WTC11 (cell line): ENCODE measurements around the gene KSR2. TPM values are rescaled to one million over a fixed set of nuclear protein-coding genes. Genes with fewer than 3 reads are reported as not detected.

ENCODE experiments used
- ATAC-seq: fragments of 200-7000 bp; cut with Tn5 transposase; 2 replicates; pipeline ENCODE4 v1.10.0; 2021; ENCODE audit warnings: mild to moderate bottlenecking, moderate library complexity
- CTCF ChIA-PET: fragments of 300-600 bp; sonication (Branson Sonifier 250); formaldehyde crosslinking; loops from one replicate; lab custom pipeline; 2021; ENCODE audit warnings: antibody characterized with exemption; lab: Charles Lee
- POLR2A ChIA-PET: fragments of 350-600 bp; sonication (Branson Sonifier 250); formaldehyde crosslinking; loops from one replicate; lab custom pipeline; 2021; ENCODE audit warnings: antibody characterized with exemption; lab: Charles Lee
- DNase-seq: peaks from one replicate; pipeline ENCODE4 v3.0.0; 2021; ENCODE audit warnings: low spot score
- H3K27ac Mint-ChIP-seq: 2 replicates; pipeline ENCODE4 v1.8.0; 2021; ENCODE audit warnings: mixed read lengths
- H3K27me3 Mint-ChIP-seq: 2 replicates; pipeline ENCODE4 v1.8.0; 2021; ENCODE audit warnings: low read depth, mild to moderate bottlenecking, moderate library complexity, mixed read lengths
- H3K36me3 Mint-ChIP-seq: 2 replicates; pipeline ENCODE4 v1.8.0; 2021; ENCODE audit warnings: mixed read lengths
- H3K4me1 Mint-ChIP-seq: 2 replicates; pipeline ENCODE4 v1.8.0; 2022; ENCODE audit warnings: mixed read lengths
- H3K4me3 Mint-ChIP-seq: 2 replicates; pipeline ENCODE4 v1.8.0; 2021; ENCODE audit warnings: mild to moderate bottlenecking, moderate library complexity, mixed read lengths
- H3K9me3 Mint-ChIP-seq: 2 replicates; pipeline ENCODE4 v1.8.0; 2021; ENCODE audit warnings: mixed read lengths
- CREB1 ChIP-seq: sonication (generic); formaldehyde crosslinking; IDR thresholded peaks from 2 replicates; pipeline ENCODE4 v1.8.0; 2023; ENCODE audit warnings: mild to moderate bottlenecking, missing genetic modification reagents
- ELF4 ChIP-seq: sonication (generic); formaldehyde crosslinking; IDR thresholded peaks from 2 replicates; pipeline ENCODE4 v1.8.1; 2022; ENCODE audit warnings: low read depth, mild to moderate bottlenecking, moderate library complexity, missing genetic modification reagents
- ESRRA ChIP-seq: sonication (generic); formaldehyde crosslinking; IDR thresholded peaks from 2 replicates; pipeline ENCODE4 v1.8.1; 2022; ENCODE audit warnings: mild to moderate bottlenecking, missing genetic modification reagents, borderline replicate concordance
- FOXK1 ChIP-seq: sonication (generic); formaldehyde crosslinking; IDR thresholded peaks from 2 replicates; pipeline ENCODE4 v1.8.0; 2022; ENCODE audit warnings: mild to moderate bottlenecking, moderate library complexity, missing genetic modification reagents
- GABPB1 ChIP-seq: sonication (generic); formaldehyde crosslinking; IDR thresholded peaks from 2 replicates; pipeline ENCODE4 v1.8.1; 2023; ENCODE audit warnings: mild to moderate bottlenecking, missing genetic modification reagents
- HMGA2 ChIP-seq: fragments of 250-450 bp; sonication (Bioruptor Pico); IDR thresholded peaks from 2 replicates; pipeline ENCODE4 v1.4.0; 2021; ENCODE audit warnings: mild to moderate bottlenecking, moderate library complexity
- PRRX2 ChIP-seq: fragments of 250-450 bp; sonication (Bioruptor Pico); IDR thresholded peaks from 2 replicates; pipeline ENCODE4 v1.8.0; 2021; ENCODE audit warnings: mild to moderate bottlenecking
- TEAD4 ChIP-seq: sonication (generic); formaldehyde crosslinking; IDR thresholded peaks from 2 replicates; pipeline ENCODE4 v1.8.0; 2022; ENCODE audit warnings: mild to moderate bottlenecking, missing genetic modification reagents
- ZNF138 ChIP-seq: sonication (generic); formaldehyde crosslinking; conservative IDR thresholded peaks from 2 replicates; pipeline ENCODE4 v1.8.1; 2022; ENCODE audit warnings: mild to moderate bottlenecking, moderate library complexity, missing genetic modification reagents
- ZNF317 ChIP-seq: sonication (generic); formaldehyde crosslinking; IDR thresholded peaks from 2 replicates; pipeline ENCODE4 v1.8.1; 2023; ENCODE audit warnings: low read depth, mild to moderate bottlenecking, moderate library complexity, missing genetic modification reagents, borderline replicate concordance
- ZNF671 ChIP-seq: fragments of 250-450 bp; sonication (Bioruptor Pico); IDR thresholded peaks from 2 replicates; pipeline ENCODE4 v1.8.0; 2021; ENCODE audit warnings: mild to moderate bottlenecking
- total RNA-seq: library from RNA; stranded (reverse); gene quantifications from 3 replicates; pipeline ENCODE4 v1.2.3, GENCODE V29; 2021
- TF ChIP-seq, protein P1 (sequence below): fragments of 250-450 bp; sonication (Bioruptor Pico); conservative IDR thresholded peaks from 2 replicates; pipeline ENCODE4 v1.9.0; 2021; ENCODE audit warnings: mild to moderate bottlenecking
- TF ChIP-seq, protein P2 (sequence below): fragments of 250-450 bp; sonication (Bioruptor Pico); IDR thresholded peaks from 2 replicates; pipeline ENCODE4 v1.9.0; 2021; ENCODE audit warnings: mild to moderate bottlenecking, borderline replicate concordance
- TF ChIP-seq, protein P3 (sequence below): fragments of 250-450 bp; sonication (Bioruptor Pico); IDR thresholded peaks from 2 replicates; pipeline ENCODE4 v1.9.0; 2021; ENCODE audit warnings: mild to moderate bottlenecking

The KSR2 gene
- total RNA-seq, 1 experiment from 2014 or later: 2.4 TPM

- no peaks in the 10 kb centered on the region for H3K4me1 Mint-ChIP-seq
- TF ChIP-seq, protein P1, sequence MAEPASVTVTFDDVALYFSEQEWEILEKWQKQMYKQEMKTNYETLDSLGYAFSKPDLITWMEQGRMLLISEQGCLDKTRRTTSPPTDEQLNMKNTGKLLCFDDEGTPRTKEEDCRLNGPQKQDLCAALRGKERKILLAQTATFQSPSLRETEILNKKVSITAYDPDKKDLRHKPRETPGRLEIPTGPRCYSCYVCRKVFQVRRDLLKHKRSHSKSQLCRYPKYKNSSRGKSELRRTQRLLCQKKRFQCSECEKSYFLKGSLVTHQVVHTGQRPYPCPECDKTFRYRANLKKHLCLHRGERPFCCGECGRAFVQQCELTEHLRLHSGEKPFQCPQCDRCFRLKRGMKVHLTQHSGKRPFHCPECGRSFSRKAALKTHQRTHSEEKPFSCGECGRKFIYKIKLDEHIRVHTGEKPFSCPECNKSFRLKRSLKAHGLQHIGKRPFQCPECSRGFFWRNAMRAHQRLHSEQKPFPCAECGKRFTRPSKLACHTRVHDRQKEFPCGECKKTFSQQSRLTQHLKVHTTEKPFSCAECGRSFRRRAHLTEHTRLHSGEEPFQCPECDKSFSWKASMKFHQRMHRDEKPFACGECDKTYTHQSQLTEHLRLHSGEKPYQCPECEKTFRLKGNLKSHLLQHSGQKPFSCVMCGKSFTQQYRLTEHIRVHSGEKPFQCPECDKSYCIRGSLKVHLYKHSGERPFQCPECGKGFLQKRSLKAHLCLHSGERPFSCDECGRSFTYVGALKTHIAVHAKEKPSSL: no peak
- TF ChIP-seq, protein P2, sequence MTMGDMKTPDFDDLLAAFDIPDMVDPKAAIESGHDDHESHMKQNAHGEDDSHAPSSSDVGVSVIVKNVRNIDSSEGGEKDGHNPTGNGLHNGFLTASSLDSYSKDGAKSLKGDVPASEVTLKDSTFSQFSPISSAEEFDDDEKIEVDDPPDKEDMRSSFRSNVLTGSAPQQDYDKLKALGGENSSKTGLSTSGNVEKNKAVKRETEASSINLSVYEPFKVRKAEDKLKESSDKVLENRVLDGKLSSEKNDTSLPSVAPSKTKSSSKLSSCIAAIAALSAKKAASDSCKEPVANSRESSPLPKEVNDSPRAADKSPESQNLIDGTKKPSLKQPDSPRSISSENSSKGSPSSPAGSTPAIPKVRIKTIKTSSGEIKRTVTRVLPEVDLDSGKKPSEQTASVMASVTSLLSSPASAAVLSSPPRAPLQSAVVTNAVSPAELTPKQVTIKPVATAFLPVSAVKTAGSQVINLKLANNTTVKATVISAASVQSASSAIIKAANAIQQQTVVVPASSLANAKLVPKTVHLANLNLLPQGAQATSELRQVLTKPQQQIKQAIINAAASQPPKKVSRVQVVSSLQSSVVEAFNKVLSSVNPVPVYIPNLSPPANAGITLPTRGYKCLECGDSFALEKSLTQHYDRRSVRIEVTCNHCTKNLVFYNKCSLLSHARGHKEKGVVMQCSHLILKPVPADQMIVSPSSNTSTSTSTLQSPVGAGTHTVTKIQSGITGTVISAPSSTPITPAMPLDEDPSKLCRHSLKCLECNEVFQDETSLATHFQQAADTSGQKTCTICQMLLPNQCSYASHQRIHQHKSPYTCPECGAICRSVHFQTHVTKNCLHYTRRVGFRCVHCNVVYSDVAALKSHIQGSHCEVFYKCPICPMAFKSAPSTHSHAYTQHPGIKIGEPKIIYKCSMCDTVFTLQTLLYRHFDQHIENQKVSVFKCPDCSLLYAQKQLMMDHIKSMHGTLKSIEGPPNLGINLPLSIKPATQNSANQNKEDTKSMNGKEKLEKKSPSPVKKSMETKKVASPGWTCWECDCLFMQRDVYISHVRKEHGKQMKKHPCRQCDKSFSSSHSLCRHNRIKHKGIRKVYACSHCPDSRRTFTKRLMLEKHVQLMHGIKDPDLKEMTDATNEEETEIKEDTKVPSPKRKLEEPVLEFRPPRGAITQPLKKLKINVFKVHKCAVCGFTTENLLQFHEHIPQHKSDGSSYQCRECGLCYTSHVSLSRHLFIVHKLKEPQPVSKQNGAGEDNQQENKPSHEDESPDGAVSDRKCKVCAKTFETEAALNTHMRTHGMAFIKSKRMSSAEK (CRISPR knock-in tag): no peak
- TF ChIP-seq HMGA2 (CRISPR knock-in tag) (no peak), FOXK1 (CRISPR knock-in tag) (no peak), ESRRA (CRISPR knock-in tag) (no peak), ZNF317 (CRISPR knock-in tag) (no peak), PRRX2 (no peak), GABPB1 (CRISPR knock-in tag) (no peak)
- ChIA-PET POLR2A (no interaction called here), CTCF (interaction anchor here (0.6 to 1.8 kb wide), 11 partner anchors 15 to 167 kb away, joined by 3 to 13 read pairs (median 3); partner anchors contain the start of gene RFC5)
- no peak overlapping the region for H3K4me3 Mint-ChIP-seq
- H3K27me3 Mint-ChIP-seq: no peaks in the 10 kb centered on the region
- H3K27ac Mint-ChIP-seq: no peak overlapping the region
- ATAC-seq (peak; percentile 87), DNase-seq (no peak)
- H3K36me3 Mint-ChIP-seq: no peaks in the 10 kb centered on the region
- no peaks in the 10 kb centered on the region for H3K9me3 Mint-ChIP-seq
Observed at GRCh38 chr12:117890137-117890536, 78.7 kb downstream of the KSR2 start.

GRCh38 chr12:117889098-117889497, 79.7 kb downstream of the KSR2 start:
- Mint-ChIP-seq H3K36me3 (no peaks in the 10 kb centered on the region), H3K4me1 (no peaks in the 10 kb centered on the region), H3K27me3 (no peaks in the 10 kb centered on the region), H3K9me3 (no peaks in the 10 kb centered on the region), H3K4me3 (no peak overlapping the region), H3K27ac (no peak overlapping the region)
- no peak for DNase-seq
- POLR2A ChIA-PET: no interaction called here
- ATAC-seq: no peak
- CTCF ChIA-PET: interaction anchor here (1.7 to 1.8 kb wide), 2 partner anchors 14 to 32 kb away, joined by 10 to 13 read pairs; no protein-coding TSS in a partner anchor
- no peak for TF ChIP-seq GABPB1 (CRISPR knock-in tag)
- TF ChIP-seq ZNF671 (CRISPR knock-in tag): no peak
- TF ChIP-seq TEAD4 (CRISPR knock-in tag): no peak

- Mint-ChIP-seq H3K4me1 (no peaks in the 10 kb centered on the region), H3K27ac (no peak overlapping the region), H3K27me3 (no peaks in the 10 kb centered on the region; the same call in 1 of the 2 replicates), H3K4me3 (no peak overlapping the region), H3K9me3 (peaks cover 8% of the 10 kb centered on the region), H3K36me3 (no peaks in the 10 kb centered on the region)
- ChIA-PET POLR2A (no interaction called here), CTCF (no interaction called here)
- ATAC-seq: no peak
- TF ChIP-seq ZNF138 (CRISPR knock-in tag) (no peak), CREB1 (no peak), ELF4 (CRISPR knock-in tag) (no peak)
- TF ChIP-seq, protein P3, sequence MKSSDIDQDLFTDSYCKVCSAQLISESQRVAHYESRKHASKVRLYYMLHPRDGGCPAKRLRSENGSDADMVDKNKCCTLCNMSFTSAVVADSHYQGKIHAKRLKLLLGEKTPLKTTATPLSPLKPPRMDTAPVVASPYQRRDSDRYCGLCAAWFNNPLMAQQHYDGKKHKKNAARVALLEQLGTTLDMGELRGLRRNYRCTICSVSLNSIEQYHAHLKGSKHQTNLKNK (CRISPR knock-in tag): no peak
- no peak for DNase-seq
Observed at GRCh38 chr12:117885211-117885610, 83.6 kb downstream of the KSR2 start.
